Measurements from ENCODE around the gene EMSY.

DNA sequence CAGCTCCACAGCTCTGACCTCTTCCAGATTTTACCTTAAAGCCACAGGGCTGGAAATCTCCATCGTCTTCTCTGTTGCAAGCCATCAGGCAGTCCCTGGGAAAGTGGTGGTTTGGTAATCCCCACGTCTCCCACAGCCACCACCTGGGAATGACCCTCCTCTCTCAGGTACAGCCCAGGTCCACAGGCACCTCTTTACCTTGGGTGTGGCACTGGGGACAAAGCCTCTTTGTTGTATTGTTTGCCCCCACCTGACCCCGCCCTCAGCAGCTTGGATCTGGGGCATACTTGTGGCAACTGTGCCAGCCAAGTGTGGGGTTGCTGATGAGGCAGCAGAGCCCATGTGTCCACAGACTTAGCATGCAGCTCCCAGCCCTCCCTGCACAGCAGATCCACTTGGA lies 148.1 kb downstream of the EMSY start:
- no peak for TF ChIP-seq ZBTB21 (CRISPR knock-in tag; IDR thresholded peaks at IDR 0.05)
- no peak for TF ChIP-seq RAD21 (CRISPR knock-in tag; IDR thresholded peaks at IDR 0.05)
- TF ChIP-seq ZNF12 (CRISPR knock-in tag; IDR thresholded peaks at IDR 0.05): no peak
- no peak for TF ChIP-seq MAZ (IDR thresholded peaks at IDR 0.05; ENCODE audit: borderline replicate concordance, low read depth, low read length)
- TF ChIP-seq MAZ (CRISPR knock-in tag; IDR thresholded peaks at IDR 0.05; ENCODE audit: low read depth): no peak
- TF ChIP-seq MEIS1 (CRISPR knock-in tag; IDR thresholded peaks at IDR 0.05; ENCODE audit: borderline replicate concordance): no peak
- TF ChIP-seq ZNF350 (CRISPR knock-in tag; IDR thresholded peaks at IDR 0.05; ENCODE audit: borderline replicate concordance, low read depth): no peak
- no peak for TF ChIP-seq SIX1 (CRISPR knock-in tag; IDR thresholded peaks at IDR 0.05; ENCODE audit: borderline replicate concordance)
- TF ChIP-seq KMT2B (CRISPR knock-in tag; IDR thresholded peaks at IDR 0.05): no peak
- TF ChIP-seq ZEB1 (IDR thresholded peaks at IDR 0.05; ENCODE audit: insufficient replicate concordance, low read depth): no peak
- TF ChIP-seq DNMT3B (CRISPR knock-in tag; conservative IDR thresholded peaks at IDR 0.05): no peak
- TF ChIP-seq PRPF4 (IDR thresholded peaks at IDR 0.05; ENCODE audit: low read depth, low read length, poor library complexity, severe bottlenecking): no peak
- no peak for TF ChIP-seq POLR2A (IDR thresholded peaks at IDR 0.05; ENCODE audit: insufficient read depth in 1 of 2, low read depth in 2 of 2, low read length in 2 of 2)
- TF ChIP-seq, protein P1, sequence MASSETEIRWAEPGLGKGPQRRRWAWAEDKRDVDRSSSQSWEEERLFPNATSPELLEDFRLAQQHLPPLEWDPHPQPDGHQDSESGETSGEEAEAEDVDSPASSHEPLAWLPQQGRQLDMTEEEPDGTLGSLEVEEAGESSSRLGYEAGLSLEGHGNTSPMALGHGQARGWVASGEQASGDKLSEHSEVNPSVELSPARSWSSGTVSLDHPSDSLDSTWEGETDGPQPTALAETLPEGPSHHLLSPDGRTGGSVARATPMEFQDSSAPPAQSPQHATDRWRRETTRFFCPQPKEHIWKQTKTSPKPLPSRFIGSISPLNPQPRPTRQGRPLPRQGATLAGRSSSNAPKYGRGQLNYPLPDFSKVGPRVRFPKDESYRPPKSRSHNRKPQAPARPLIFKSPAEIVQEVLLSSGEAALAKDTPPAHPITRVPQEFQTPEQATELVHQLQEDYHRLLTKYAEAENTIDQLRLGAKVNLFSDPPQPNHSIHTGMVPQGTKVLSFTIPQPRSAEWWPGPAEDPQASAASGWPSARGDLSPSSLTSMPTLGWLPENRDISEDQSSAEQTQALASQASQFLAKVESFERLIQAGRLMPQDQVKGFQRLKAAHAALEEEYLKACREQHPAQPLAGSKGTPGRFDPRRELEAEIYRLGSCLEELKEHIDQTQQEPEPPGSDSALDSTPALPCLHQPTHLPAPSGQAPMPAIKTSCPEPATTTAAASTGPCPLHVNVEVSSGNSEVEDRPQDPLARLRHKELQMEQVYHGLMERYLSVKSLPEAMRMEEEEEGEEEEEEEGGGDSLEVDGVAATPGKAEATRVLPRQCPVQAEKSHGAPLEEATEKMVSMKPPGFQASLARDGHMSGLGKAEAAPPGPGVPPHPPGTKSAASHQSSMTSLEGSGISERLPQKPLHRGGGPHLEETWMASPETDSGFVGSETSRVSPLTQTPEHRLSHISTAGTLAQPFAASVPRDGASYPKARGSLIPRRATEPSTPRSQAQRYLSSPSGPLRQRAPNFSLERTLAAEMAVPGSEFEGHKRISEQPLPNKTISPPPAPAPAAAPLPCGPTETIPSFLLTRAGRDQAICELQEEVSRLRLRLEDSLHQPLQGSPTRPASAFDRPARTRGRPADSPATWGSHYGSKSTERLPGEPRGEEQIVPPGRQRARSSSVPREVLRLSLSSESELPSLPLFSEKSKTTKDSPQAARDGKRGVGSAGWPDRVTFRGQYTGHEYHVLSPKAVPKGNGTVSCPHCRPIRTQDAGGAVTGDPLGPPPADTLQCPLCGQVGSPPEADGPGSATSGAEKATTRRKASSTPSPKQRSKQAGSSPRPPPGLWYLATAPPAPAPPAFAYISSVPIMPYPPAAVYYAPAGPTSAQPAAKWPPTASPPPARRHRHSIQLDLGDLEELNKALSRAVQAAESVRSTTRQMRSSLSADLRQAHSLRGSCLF (CRISPR knock-in tag; IDR thresholded peaks at IDR 0.05; ENCODE audit: borderline replicate concordance): no peak
- TF ChIP-seq FOXP1 (IDR thresholded peaks at IDR 0.05): no peak
- TF ChIP-seq FOXP1 (CRISPR knock-in tag; IDR thresholded peaks at IDR 0.05): no peak
